HepG2 (cell line): ENCODE results near the gene MAP2K5. TPM values are rescaled to one million over a fixed set of nuclear protein-coding genes. Genes with fewer than 3 reads are reported as not detected.

Experiments used
- CHD2 ChIP-seq: IDR thresholded peaks from 2 replicates; pipeline ENCODE4 v1.6.1; 2011; ENCODE audit warnings: low read depth, low read length, improper control_type of control experiment
- FOXK1 ChIP-seq: sonication (generic); formaldehyde crosslinking; IDR thresholded peaks from 2 replicates; pipeline ENCODE4 v1.4.0; 2020; ENCODE audit warnings: low read depth, missing genetic modification reagents, borderline replicate concordance
- HMGXB4 ChIP-seq, 2 experiments: sonication (generic) in 1 of 2; formaldehyde crosslinking in 1 of 2; IDR thresholded peaks; 2 replicates each; pipeline versions ENCODE4 v1.4.0 to v1.6.1; 2018 to 2020; ENCODE audit warnings: missing genetic modification reagents in 2 of 2, borderline replicate concordance in 1 of 2, low read depth in 1 of 2, mild to moderate bottlenecking in 1 of 2, missing biosample characterization in 1 of 2
- IRX3 ChIP-seq: sonication (generic); formaldehyde crosslinking; IDR thresholded peaks from 2 replicates; pipeline ENCODE4 v1.8.1; 2023; ENCODE audit warnings: mild to moderate bottlenecking, low read depth, missing genetic modification reagents, borderline replicate concordance
- MIER3 ChIP-seq: IDR thresholded peaks from 2 replicates; pipeline ENCODE4 v1.6.1; 2016; ENCODE audit warnings: missing compliant biosample characterization, borderline replicate concordance
- MYC ChIP-seq: sonication (generic); formaldehyde crosslinking; IDR thresholded peaks from 2 replicates; pipeline ENCODE4 v1.9.0; 2021; ENCODE audit warnings: missing genetic modification reagents, borderline replicate concordance
- NFIC ChIP-seq: IDR thresholded peaks from 2 replicates; pipeline ENCODE4 v1.6.1; 2012; ENCODE audit warnings: mild to moderate bottlenecking, low read length, inconsistent platforms
- PHF8 ChIP-seq: sonication (generic); formaldehyde crosslinking; IDR thresholded peaks from 2 replicates; pipeline ENCODE4 v1.5.0; 2020; ENCODE audit warnings: missing genetic modification reagents
- SP4 ChIP-seq: sonication (generic); formaldehyde crosslinking; IDR thresholded peaks from 2 replicates; pipeline ENCODE4 v1.8.1; 2023; ENCODE audit warnings: mild to moderate bottlenecking, missing genetic modification reagents
- TBX2 ChIP-seq: sonication (generic); formaldehyde crosslinking; IDR thresholded peaks from 2 replicates; pipeline ENCODE4 v1.5.0; 2020; ENCODE audit warnings: missing genetic modification reagents, mild to moderate bottlenecking, borderline replicate concordance
- THAP7 ChIP-seq: sonication (generic); formaldehyde crosslinking; IDR thresholded peaks from 2 replicates; pipeline ENCODE4 v1.8.1; 2023; ENCODE audit warnings: mild to moderate bottlenecking, missing genetic modification reagents
- THAP9 ChIP-seq: sonication (generic); formaldehyde crosslinking; IDR thresholded peaks from 2 replicates; pipeline ENCODE4; 2020; ENCODE audit warnings: missing genetic modification reagents, mild to moderate bottlenecking, borderline replicate concordance
- TMF1 ChIP-seq: sonication (generic); formaldehyde crosslinking; IDR thresholded peaks from 2 replicates; pipeline ENCODE4 v1.8.1; 2022; ENCODE audit warnings: low read depth, missing genetic modification reagents
- ZFP62 ChIP-seq: sonication (generic); formaldehyde crosslinking; IDR thresholded peaks from 2 replicates; pipeline ENCODE4 v1.4.0; 2020; ENCODE audit warnings: missing genetic modification reagents
- ZNF180 ChIP-seq: sonication (generic); formaldehyde crosslinking; IDR thresholded peaks from 2 replicates; pipeline ENCODE4 v1.4.0; 2020; ENCODE audit warnings: low read depth, missing genetic modification reagents, borderline replicate concordance
- polyA plus RNA-seq, 8 experiments: library from polyadenylated mRNA; depleted of rRNA in 3 of 8; stranded (reverse) in 7 of 8; unstranded in 1 of 8; fragments of >200 nt; fragmentation: Illumina TruSeq in 4 of 8; extraction: Trizol in 4 of 8; gene quantifications; 2 replicates each; pipeline versions ENCODE4 v1.2.1 to v1.2.3, GENCODE V29; 2011 to 2016; ENCODE audit warnings: low read depth in 4 of 8, missing spikeins in 1 of 8, mixed read lengths in 1 of 8; ENCODE audit not compliant: insufficient read depth in 1 of 8
- total RNA-seq, 5 experiments: library from RNA; depleted of rRNA; stranded (reverse); fragments of >200 nt; fragmentation: Illumina TruSeq; extraction: Trizol; gene quantifications; 2 replicates each; pipeline ENCODE4 v1.2.3, GENCODE V29; 2016; ENCODE audit warnings: low read depth in 1 of 5
- TF ChIP-seq, protein P1 (sequence below): sonication (generic); formaldehyde crosslinking; IDR thresholded peaks from 2 replicates; pipeline ENCODE4 v1.5.0; 2020; ENCODE audit warnings: missing genetic modification reagents
- TF ChIP-seq, protein P2 (sequence below): sonication (generic); formaldehyde crosslinking; IDR thresholded peaks from 2 replicates; pipeline ENCODE4 v1.8.1; 2022; ENCODE audit warnings: mild to moderate bottlenecking, missing genetic modification reagents
- TF ChIP-seq, protein P3 (sequence below): sonication (generic); formaldehyde crosslinking; IDR thresholded peaks from 2 replicates; pipeline ENCODE4 v1.8.0; 2022; ENCODE audit warnings: missing genetic modification reagents, mild to moderate bottlenecking, inconsistent platforms, borderline replicate concordance

Gene MAP2K5
- total and polyA plus RNA-seq, 2 of the 13 experiments (the other 11 are each of a cell fraction or from before 2014, with no cell fraction given) = 4.0 to 4.3 TPM

DNA sequence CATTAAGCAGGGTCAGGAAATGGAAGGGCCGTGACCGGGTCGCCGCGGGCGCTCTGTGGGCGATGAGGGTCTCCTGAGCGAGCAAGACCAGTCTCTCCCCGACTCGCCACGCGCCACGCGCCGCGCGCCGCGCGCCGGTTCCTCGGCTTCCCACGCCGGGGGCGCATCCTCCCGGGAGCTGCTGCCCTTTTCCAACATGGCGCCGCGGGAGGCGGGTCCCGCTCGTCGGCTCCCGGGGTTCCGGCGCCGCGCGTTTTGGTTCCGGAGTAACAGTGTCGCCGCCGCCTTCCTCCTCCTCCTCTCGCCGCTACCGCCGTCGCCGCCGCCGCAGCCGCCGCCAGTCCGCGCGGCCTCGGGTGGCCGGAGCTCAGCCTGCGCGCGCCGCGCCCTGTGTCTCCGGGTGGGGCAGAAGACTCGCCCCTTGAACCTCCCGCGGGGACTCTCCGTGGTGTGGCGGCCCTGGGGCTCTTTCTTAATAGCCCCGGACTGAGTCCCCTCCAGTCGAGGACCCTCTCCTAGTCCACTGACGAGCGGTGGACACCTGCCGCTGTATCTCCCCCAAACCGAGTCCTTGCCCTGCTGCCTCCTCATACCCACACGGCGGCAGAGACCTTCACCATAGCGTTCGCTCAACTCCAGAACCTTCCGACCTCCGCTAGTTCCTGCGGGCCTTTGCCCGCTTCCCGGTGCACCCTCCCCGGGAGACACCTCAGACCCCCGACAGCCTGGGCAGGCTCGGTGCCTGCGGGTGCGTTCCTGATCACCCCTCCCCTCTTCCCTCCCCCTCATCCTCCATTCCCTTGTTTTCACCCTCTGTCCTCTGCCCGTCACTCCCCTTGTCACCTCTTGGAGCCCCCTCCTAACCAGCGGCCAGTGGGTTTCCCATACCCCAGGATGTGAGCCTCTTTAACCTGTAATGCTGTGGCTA lies at the start of gene MAP2K5 (continued):
- TF ChIP-seq THAP9 (CRISPR knock-in tag) (no peak; the same call in 1 of the 2 replicates), TBX2 (CRISPR knock-in tag) (peak; percentile 68; the same call in 1 of the 2 replicates), ZFP62 (CRISPR knock-in tag) (0 out of 2 replicates have a peak, but pooled peaks have one; percentile 34), FOXK1 (CRISPR knock-in tag) (peak; percentile 94; the same call in 1 of the 2 replicates), SP4 (CRISPR knock-in tag) (peak; percentile 59; the same call in 1 of the 2 replicates), THAP7 (CRISPR knock-in tag) (no peak), CHD2 (no peak), NFIC (no peak), MYC (CRISPR knock-in tag) (peak; percentile 88), IRX3 (CRISPR knock-in tag) (peak; percentile 9; the same call in 1 of the 2 replicates), ZNF180 (0 out of 2 replicates have a peak, but pooled peaks have one; percentile 33), HMGXB4 (CRISPR knock-in tag; IDR thresholded peaks at IDR 0.05; ENCODE audit: borderline replicate concordance in 1 of 2, low read depth in 1 of 2) (peak; percentile 16 to 39; a peak in 2 of 4 replicates), MIER3 (CRISPR knock-in tag) (no peak), PHF8 (CRISPR knock-in tag) (peak; percentile 72), TMF1 (CRISPR knock-in tag) (no peak)
- TF ChIP-seq, protein P1, sequence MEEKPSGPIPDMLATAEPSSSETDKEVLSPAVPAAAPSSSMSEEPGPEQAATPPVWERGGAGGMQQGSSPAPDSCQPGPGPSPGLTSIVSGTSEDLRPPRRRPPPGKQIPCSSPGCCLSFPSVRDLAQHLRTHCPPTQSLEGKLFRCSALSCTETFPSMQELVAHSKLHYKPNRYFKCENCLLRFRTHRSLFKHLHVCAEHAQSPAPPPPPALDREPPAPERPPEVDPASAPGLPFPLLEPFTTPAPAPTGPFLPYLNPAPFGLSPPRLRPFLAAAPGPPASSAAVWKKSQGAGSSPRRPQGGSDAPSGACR (CRISPR knock-in tag) = no peak
- TF ChIP-seq, protein P2, sequence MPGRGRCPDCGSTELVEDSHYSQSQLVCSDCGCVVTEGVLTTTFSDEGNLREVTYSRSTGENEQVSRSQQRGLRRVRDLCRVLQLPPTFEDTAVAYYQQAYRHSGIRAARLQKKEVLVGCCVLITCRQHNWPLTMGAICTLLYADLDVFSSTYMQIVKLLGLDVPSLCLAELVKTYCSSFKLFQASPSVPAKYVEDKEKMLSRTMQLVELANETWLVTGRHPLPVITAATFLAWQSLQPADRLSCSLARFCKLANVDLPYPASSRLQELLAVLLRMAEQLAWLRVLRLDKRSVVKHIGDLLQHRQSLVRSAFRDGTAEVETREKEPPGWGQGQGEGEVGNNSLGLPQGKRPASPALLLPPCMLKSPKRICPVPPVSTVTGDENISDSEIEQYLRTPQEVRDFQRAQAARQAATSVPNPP = peak; percentile 10; the same call in 1 of the 2 replicates
- TF ChIP-seq, protein P3, sequence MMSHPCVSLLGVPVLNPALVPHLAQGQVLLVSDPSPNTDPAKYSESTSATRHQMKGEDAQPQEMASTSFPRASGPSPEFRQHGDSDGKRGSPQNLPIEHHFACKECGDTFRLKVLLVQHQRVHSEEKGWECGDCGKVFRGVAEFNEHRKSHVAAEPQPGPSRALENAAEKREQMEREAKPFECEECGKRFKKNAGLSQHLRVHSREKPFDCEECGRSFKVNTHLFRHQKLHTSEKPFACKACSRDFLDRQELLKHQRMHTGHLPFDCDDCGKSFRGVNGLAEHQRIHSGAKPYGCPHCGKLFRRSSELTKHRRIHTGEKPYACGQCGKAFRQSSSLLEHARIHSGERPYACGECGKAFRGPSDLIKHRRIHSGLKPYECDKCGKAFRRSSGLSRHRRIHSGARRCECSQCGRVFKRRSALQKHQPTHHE (CRISPR knock-in tag) = no peak
